HG03565 (cell line): ENCODE results near the gene MRGPRE.

Source experiments
- ATAC-seq: cut with Tn5 transposase; IDR thresholded peaks from one replicate; pipeline ENCODE4 v1.9.1; 2021; ENCODE audit warnings: mild to moderate bottlenecking, moderate library complexity; ENCODE audit not compliant: unreplicated experiment

Gene MRGPRE

GRCh38 chr11:3197044-3197695 is 35.0 kb downstream of the MRGPRE start:
- no peak for ATAC-seq

- ATAC-seq = no peak
These were observed 35.8 kb downstream of the MRGPRE start for GRCh38 chr11:3196161-3197043.

DNA sequence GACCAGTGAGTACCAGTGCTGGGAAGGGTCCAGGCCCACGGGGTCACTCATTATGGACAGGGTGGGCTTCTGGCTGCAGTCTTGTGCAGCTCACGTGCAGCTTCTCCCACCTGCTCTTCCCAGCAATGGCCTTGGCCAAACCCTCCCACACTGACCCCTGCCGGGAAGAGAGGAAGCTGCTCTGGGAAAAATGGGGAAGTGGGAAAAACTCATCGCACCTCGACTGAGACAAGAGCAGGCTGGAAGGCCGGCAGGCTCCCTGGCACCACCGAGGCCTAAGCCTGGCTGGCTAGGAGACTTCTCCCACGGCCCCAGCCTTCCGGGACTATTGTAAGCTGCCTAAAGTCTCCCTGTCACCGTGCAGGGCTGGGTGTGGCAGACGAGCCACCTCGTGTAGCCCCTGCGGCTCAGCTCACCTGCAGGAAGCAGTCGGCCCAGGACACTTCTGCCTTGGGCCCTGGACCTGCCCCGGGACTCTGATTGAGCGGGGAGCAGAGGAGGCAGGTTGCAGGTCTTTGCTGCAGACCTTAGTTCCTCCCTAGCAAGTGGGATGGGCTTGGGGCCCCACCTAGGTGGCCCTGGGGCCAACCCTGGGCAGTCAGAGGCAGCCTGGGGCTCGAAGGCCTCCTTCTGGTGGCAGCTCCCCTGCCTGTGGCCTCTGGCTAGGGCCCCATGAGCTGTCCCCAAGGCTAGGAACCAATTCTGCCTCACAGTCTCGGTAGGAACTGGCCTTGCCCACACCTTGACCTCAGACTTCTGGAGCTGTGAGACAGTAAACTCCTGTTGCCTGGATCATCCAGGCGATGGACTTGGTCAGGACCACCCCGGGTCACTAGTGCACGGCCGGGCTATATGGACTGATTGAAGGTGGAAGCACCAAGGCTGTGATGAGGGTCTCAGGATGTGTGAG is 36.7 kb downstream of the MRGPRE start:
- no peak for ATAC-seq

DNA sequence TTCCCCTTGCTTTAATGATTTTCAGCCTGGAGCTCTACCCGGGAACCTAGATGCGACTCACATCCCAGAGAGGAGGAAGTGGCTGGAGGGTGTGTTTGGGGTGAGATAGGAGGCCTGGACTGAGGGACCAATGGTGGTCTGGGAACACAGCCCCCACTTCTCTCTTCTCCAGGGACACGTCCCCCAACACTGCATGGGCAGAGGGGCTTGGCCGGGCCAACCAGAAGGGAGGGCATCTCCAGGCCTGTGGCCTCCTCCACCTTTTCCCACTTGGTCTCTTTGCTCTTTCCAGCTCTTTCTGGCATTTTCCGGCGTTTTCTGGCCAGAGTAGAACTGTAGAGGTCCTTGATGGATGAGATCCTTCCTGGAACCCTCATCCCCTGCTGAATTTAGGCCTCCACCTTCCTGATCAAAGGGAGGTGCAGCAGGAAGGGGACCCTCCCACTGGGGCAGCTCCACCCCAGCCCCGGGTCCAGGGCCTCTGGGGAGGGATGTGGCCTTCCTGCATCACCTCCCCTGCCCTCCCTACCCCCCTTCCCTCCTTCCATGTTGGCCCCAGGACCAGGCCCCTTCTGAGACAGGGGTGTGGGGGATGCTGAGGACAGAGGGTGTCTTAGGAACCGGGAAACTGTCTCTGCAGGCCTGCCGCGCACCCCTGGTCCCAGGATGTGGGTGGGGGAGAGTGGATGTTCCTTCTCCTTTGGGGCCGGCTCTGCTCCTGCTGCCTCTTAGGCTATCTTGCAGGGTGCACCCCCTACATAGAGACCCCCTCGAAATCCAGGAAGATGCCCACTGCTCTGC is 38.0 kb downstream of the MRGPRE start:
- ATAC-seq = no peak

DNA sequence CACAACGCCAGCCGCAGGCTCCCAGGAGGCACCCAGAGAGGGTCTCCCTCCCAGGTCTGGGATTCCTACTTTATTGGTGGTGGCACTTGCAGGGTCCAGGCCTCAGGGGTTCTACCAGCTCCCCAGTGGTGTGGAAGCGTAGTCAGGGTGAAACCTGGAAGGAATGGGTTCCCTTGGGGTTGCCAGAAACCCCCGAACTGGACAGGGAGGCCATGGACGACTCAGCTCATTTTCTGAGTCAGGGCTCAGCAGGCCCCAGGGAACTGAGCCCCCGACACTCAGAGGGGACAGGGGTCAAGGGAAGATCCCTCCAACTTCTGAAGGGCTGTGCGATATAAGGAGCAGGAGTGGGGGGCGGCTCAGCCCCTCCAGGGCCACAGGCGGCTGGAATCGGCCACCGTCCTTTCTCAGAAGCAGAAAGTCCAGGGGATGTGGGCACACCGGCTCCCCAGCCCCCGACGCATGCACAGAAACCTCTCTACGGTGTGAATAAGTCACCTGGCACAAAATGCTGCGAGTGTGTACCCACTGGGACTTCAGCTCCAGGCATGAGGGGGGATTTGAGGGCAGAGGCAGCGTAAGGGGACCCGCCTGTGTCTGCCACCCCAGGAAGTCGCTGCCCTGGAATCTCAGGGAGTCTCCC is 38.7 kb downstream of the MRGPRE start:
- no peak for ATAC-seq

GRCh38 chr11:3192511-3193372 is 39.5 kb downstream of the MRGPRE start:
- ATAC-seq = no peak

DNA sequence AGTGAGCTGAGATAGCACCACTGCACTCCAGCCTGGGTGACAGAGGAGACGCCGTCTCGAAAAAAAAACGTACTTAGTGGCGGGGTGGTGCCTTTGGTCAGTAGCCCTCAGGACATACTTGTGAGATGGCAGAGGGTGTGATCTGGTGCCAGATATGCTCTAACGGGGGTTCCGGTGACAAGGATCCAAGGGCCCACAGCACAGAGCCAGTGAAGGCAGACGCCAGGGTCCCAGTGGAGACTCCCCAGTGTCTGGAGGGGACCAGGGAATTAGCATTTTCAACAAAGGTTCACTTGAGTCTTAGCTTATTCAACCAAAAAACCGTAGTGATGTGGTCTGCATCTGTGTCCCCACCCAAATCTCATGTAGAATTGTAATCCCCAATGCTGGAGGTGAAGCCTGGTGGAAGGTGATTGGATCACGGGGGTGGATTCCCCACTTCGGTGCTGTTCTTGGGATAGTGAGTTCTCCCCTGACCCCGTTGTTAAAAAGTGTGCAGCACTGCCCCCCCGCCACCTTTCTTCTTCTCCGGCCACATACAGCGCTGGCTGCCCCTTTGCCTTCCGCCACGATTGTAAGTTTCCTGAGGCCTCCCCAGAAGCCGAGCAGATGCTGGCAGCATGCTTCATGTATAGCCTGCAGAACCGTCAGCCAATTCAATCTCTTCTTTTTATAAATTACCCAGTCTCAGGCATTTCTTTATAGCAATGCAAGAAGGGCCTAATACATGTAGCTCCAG is 40.5 kb downstream of the MRGPRE start:
- no peak for ATAC-seq

DNA sequence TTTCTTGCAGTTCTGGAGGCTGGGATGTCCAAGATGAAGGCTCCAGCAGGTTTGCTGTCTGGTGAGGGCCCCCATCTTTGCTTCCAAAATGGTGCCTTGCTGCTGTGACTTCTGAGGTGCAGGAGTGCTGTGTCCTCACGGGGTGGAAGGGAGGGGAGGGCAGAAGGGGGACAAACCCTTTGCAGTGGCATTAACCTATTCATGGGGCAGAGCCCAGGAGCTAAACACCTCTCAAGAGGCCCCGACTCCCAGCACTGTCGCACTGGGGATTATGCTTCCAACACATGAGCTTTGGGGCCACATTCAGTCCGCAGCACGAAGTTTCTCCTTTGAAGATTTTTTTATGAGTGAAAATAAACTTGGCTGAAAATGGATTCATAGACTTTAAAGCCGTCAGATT is 41.6 kb downstream of the MRGPRE start:
- no peak for ATAC-seq

DNA sequence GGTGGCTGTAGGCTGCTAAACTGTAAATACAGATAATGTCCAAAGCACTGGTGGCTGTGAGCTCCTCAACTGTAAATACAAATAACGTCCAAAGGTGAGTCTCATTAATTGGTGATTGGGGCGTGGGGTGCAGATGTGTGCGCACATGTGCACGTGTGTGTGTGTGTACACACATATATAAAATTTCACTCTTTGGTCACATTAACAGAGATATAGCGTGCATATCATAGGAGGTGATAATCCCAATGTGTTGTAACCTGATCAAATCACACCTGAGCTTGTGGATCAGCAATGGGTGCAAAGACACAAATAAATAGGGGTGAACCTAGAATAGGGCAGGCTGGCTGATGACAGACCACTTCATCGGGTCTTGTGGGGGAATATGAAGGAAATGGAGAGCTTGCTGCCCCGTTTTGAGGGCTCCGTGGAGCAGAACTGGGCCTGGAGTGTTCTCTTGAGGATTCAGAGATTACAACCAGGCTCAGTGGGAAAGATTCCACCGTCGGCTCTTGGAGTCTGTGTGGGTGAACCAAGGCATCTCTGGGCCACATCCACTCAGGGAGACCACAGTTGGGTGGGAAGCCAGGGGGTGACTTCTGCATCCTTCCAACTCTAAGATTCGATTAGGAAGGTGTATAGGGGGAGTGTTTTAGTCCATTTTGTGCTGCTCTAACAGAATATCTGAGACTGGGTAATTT is 42.2 kb downstream of the MRGPRE start:
- no peak for ATAC-seq

DNA sequence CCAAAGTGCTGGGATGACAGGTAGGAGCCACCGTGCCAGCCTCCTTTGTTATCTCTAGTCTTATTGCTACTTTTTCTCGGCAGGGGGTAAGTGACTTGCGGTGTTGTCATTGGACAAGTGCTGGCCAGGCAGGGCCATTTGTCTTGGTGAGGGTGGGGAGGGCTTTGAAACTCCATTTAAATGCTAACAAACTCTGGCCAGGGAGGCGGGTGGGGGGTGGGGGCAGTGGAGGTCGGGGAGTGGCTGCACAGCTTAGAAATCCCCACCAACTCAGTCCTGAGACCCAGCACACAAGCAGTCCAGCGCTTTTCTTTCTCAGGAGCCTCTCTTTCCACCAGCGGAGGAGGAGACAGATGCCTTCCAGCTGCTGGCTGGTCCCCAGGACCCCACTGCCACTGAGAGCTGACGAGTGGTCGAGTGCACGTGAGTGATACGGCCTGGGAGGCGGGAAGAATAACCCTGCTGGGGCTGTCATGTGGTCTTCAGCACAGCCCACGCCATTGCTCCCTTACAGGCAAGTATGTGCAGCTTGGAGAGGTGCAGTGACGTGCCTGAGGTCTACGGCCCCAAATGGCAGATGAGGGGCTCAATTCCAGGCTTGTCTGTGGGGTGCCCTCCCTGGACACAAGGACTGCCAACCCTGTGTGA is 42.9 kb downstream of the MRGPRE start:
- no peak for ATAC-seq

- no peak for ATAC-seq
These were observed 43.6 kb downstream of the MRGPRE start for GRCh38 chr11:3188496-3189195.

- no peak for ATAC-seq
These were observed 45.9 kb downstream of the MRGPRE start for GRCh38 chr11:3186166-3186953.

DNA sequence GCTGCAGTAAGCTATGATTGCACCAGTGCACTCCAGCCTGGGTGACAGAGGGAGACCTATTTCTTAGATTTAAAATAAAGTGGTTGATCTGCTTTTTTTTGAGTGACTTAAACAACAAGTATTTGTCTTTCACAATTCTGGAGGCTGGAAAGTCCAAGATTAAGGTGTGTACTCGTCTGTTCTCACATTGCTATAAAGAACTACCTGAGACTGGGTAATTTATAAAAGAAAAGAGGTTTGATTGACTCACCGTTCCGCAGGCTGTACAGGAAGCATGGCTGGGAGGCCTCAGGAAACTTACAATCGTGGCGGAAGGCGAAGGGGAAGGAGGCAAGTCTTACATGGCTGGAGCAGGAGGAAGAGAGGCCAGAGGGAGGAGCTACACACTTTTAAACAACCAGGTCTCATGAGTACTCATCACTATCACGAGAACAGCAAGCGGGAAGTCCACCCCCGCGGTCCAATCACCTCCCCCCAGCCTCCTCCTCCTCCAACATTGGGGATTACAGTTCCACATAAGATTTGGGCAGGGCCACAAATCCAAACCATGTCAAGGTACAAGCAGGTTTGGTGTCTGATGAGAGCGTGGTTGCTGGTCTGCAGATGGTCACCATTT is 47.4 kb downstream of the MRGPRE start:
- no peak for ATAC-seq

- ATAC-seq = no peak
These were observed 48.7 kb downstream of the MRGPRE start for GRCh38 chr11:3183523-3183922.

DNA sequence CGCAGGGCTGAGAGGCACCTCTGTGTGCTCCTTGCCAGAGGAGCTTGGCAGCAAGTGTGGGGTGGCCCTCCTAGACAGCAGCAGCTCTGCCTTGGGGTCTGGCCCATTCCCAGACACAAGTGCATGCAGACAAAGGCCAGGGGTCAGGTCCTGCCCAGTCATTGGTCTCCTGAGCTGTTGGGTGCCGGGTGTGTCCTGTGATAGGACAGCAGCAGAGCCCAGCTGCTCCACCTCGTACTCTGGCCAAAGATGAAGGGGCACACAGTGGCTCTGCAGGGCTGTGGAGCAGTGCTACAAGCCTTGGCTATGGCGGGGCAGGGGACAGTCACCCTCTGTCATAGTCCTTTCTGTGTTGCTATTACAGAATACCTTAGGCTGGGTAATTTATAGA is 49.8 kb downstream of the MRGPRE start:
- ATAC-seq = no peak
